ENCODE results near the gene DPF3.
"Not testable (repeated sequence)": the region's sequence is repeated elsewhere in the genome, so short reads cannot be mapped to it uniquely, and the experiment has no call there.

DPF3 gene

GRCh38 chr14:72758993-72759392 is 134.9 kb downstream of the DPF3 start:
- DNase-seq, result no peak

DNA sequence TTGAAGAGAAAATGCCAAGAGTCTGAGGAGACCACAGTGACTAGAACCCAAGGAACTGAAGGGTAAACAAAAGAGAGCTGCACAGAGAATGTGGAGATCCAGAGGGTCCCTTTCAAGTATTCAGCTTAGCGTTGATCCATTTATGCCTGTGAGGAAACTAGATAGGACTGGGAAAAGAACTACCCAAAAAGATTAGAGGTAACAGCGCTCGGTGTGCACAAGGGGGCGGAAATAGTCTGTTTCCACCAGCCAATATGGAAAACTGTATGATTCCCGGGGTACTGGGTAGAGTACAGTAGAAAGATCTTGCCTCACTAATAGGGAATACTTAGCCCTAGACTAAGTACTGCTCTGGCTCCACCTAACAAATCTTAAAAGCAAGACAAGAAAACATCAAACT is 135.5 kb downstream of the DPF3 start:
- DNase-seq, result no peak

DNA sequence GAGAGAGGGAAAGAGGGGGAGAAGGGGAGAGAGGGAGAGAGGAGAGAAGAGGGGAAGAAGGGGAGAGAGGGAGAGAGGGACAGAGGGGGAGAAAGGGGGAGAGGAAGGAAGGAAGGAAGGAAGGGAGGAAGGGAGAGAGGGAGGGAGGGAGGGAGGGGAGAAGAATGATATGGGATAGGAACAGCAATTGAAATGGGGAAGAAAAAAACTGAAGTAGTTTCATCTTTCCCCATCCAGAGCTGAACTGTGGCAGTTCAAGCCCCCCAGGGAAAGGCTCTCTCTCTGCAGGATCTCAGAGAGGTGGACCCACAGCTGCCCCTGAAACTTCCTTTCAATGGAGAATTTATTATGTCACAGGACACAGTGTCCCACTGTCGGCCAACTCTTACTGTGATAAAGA is 136.9 kb downstream of the DPF3 start:
- DNase-seq, result no peak

GRCh38 chr14:72755766-72756165 is 138.1 kb downstream of the DPF3 start:
- DNase-seq, result no peak

DNA sequence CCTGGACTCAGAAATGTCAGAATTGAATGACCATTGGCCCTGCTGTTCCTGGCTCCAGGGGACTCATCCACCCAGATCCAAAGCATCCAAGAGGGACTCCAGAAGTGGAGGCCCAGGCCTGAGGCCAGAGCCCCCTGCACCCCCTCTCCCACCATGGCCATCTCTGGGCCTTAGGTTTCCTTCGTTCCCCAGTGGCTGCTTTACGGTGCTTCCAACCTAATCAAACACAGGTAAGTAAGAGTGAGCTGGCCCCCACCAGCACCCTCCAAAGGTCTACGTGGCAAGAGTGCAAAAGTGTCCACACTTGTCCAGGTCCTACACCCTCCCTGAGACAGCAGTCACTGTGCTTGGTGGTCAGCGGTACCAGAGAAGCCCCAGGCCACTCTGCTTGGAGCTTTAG is 139.0 kb downstream of the DPF3 start:
- DNase-seq, result no peak

DNA sequence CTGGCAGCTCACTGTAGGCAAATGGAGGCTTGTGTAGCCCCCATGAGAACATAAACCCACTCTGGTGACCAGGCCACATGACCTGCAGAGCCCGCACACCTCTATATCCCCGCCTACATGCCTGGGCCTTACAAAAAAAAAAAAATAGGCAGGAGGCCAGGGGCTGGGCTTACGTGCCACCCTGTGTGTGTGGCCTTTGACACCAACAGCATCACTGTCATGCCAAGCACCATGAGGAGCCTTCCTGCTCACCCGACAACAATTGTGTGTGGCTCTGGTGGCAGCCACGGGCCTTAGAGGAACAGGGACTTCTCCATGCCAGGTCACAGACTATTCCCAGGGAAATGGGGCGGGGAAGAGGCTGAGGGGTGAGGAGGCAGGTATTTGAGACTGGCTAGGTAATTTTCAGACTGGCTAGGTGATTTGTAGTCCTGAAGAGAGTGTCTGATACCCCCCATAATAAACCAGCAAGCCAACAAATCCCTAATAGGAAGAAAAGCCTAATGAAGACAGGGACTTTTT is 140.0 kb downstream of the DPF3 start:
- no peak for DNase-seq

GRCh38 chr14:72753044-72753710 is 140.7 kb downstream of the DPF3 start:
- DNase-seq, result no peak

GRCh38 chr14:72752034-72752412 is 141.9 kb downstream of the DPF3 start:
- no peak for DNase-seq

GRCh38 chr14:72751276-72752033 is 142.4 kb downstream of the DPF3 start:
- no peak for DNase-seq

- not testable (repeated sequence) for DNase-seq
These were observed 145.0 kb downstream of the DPF3 start for GRCh38 chr14:72748921-72749320.

GRCh38 chr14:72747652-72748051 is 146.2 kb downstream of the DPF3 start:
- DNase-seq, result no peak

DNA sequence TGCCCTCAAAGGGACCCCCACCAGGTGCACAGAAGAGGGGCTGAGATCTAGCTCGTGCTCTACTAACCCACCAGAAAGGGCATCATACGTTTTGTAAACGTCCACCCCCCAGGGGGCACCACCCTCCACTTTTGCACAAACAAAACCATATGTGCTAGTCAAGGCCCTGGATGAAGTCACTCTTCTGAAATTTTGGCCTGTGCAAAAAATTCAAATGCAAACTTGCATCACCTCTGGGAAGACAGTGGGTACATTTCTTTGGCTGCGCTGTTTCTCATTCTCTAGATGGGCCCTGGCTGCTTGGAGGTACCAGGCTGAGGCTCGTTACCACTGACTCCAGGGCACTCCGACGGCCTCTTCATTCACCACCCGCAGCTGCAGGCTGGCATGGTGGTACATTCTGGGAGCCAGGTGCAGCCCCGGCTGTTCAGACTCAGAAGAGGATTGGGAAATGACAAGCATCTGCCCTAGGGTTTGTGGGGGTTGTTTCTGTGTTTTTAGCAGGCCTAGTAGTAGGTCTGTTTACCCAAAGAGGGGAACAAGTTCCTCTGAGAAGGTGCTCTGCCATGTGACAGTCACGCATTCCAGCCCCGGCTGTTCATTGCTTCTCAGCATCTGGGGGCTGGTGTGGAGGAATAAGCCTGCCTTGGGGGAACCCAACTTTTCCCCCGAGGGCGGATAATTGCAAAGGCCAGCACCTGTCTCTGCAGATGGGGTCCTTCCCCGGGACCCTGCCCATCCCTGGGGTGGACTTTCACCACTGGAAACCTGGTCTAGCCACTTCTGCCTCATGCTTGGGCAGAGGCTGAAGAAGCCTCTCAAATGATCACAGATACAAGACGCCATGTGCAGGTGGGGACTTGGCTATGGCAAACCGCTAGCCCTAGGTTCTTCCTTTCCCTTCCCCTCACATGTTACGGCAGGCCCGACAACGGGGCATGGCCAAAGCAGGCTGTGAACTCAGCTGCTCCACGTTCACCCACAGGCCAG is 147.6 kb downstream of the DPF3 start:
- DNase-seq, result no peak

GRCh38 chr14:72745546-72745945 is 148.4 kb downstream of the DPF3 start:
- DNase-seq, result no peak

DNA sequence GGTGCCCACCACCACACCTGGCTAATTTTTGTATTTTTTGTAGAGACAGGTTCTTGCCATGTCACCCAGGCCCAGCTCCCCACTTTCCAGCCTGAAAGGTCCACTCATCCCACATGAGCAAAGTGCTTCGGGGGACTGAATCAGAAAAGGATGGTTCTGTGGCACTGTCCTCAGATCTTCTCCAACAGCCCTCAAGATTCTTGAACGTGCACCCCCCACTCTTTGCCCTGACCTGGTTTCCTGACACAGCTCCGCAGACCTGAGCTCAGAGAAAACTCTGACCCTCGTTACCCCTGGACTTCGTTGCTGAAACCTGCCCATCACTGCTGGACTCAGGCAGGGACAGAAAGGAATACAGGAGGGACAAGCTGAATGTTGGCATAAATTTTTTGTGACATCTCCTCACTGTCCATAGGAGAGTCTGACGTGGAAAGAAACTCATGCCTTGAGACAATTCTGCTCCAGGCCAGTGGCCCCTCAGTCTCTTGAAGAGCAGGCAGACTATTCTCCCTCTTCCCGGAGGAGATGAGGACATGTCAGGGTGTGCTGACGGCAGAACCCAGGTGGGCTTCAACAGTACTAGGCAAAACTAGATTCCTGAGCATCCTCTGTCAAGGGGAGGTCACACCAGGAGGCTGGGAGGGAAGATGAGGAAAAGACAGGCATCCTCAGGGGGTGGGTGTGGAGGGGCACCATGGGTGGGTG is 149.3 kb downstream of the DPF3 start:
- no peak for DNase-seq

GRCh38 chr14:72743626-72744025 is 150.3 kb downstream of the DPF3 start:
- no peak for DNase-seq

GRCh38 chr14:72742838-72743195 is 151.1 kb downstream of the DPF3 start:
- no peak for DNase-seq

GRCh38 chr14:72742118-72742837 is 151.6 kb downstream of the DPF3 start:
- DNase-seq, result no peak

GRCh38 chr14:72741826-72742117 is 152.1 kb downstream of the DPF3 start:
- no peak for DNase-seq

- DNase-seq, result no peak
These were observed 152.7 kb downstream of the DPF3 start for GRCh38 chr14:72740966-72741825.

DNA sequence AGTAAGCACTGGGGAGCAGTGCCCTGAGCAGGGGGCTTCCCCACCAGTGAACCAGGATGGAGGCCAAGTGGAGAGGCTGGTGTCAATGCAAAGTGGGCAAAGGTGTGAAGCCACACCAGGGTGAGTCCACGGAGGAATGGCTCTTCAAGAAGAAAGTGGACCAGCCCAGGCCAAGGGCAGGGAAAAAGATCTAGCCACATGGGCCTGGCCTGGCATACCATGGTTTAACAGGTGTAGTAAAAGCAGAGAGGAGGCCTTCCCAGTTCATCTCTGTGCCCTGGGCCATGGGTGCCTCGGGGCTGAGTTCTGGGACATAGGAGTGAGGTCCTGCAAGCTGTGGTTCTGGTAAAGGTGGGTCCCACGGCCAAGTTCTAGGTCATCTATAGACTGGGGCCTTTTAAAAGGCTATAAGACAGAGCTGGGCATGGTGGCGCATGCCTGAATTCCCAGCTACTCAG is 153.4 kb downstream of the DPF3 start:
- DNase-seq, result no peak

Data from NCI-H446 (cell line).